Measurements from ENCODE around the gene ACOT6. TPM values are rescaled to one million over a fixed set of nuclear protein-coding genes. Genes with fewer than 3 reads are reported as not detected.

Gene ACOT6
- total and polyA plus RNA-seq, 2 of the 4 experiments (the other 2 are of a cell fraction): not detected

GRCh38 chr14:73607241-73607640 lies 5.1 kb upstream of the ACOT6 start:
- POLR2A ChIA-PET (ENCODE audit: unreplicated experiment): no interaction called here
- no peaks in the 10 kb centered on the region for H3K4me1 ChIP-seq (ENCODE audit: control insufficient read depth, insufficient read depth, low read length)
- CTCF ChIA-PET: no interaction called here

More at GRCh38 chr14:73607241-73607640, 5.1 kb upstream of the ACOT6 start:
- Histone ChIP-seq H4K8ac (ENCODE audit: low read depth in 2 of 2, low read length in 2 of 2) (no peak overlapping the region), H2BK15ac (ENCODE audit: low read depth, low read length) (no peak overlapping the region), H3K56ac (ENCODE audit: extremely low read depth, insufficient read depth, low read length) (no peak overlapping the region), H2BK120ac (ENCODE audit: low read depth, low read length) (no peak overlapping the region), H3K27ac (ENCODE audit: insufficient read depth, low read length) (no peak overlapping the region), H4K91ac (ENCODE audit: insufficient read depth, low read depth, low read length) (no peak overlapping the region), H3K23ac (ENCODE audit: low read depth, low read length) (no peak overlapping the region), H3K4ac (ENCODE audit: low read depth, low read length) (no peak overlapping the region), H2AFZ (replicated peaks; ENCODE audit: low read length, poor library complexity) (no peak overlapping the region), H2AK9ac (replicated peaks; ENCODE audit: low read depth, low read length, poor library complexity) (no peak overlapping the region), H3K27me3 (ENCODE audit: control insufficient read depth, insufficient read depth, low read length) (no peaks in the 10 kb centered on the region; the same call in 1 of the 2 replicates), H4K20me1 (ENCODE audit: insufficient read depth, low read length) (no peaks in the 10 kb centered on the region), H2AK5ac (ENCODE audit: low read depth, low read length) (no peak overlapping the region), H3K4me3 (ENCODE audit: insufficient read depth, low read depth, low read length) (no peak overlapping the region), H3K14ac (replicated peaks; ENCODE audit: low read depth, low read length) (no peak overlapping the region), H3K9ac (ENCODE audit: low read depth, low read length) (no peak overlapping the region), H3K4me2 (ENCODE audit: low read depth, low read length) (no peak overlapping the region), H3K79me1 (ENCODE audit: low read depth in 1 of 2, low read length in 2 of 2) (no peaks in the 10 kb centered on the region), H3K9me1 (ENCODE audit: insufficient read depth, low read length) (no peaks in the 10 kb centered on the region), H3K9me3 (ENCODE audit: control insufficient read depth, insufficient read depth, low read length) (no peaks in the 10 kb centered on the region; the same call in 1 of the 2 replicates), H2BK5ac (ENCODE audit: low read depth, low read length, poor library complexity, severe bottlenecking) (no peak overlapping the region), H4K5ac (ENCODE audit: low read depth, low read length) (no peak overlapping the region), H3K36me3 (ENCODE audit: control insufficient read depth, insufficient read depth, low read length) (no peaks in the 10 kb centered on the region), H2BK20ac (ENCODE audit: low read depth, low read length) (no peak overlapping the region), H3K18ac (ENCODE audit: low read depth, low read length) (no peak overlapping the region)
- no peak for TF ChIP-seq BHLHE40 (IDR thresholded peaks at IDR 0.05; ENCODE audit: low read depth, low read length)
- TF ChIP-seq FOS (IDR thresholded peaks at IDR 0.05; ENCODE audit: low read depth, low read length): no peak
- no peak for TF ChIP-seq CEBPB (IDR thresholded peaks at IDR 0.05; ENCODE audit: low read depth, low read length)
- TF ChIP-seq USF2 (IDR thresholded peaks at IDR 0.05; ENCODE audit: low read depth, low read length): no peak
- no peak for TF ChIP-seq NFE2L2 (IDR thresholded peaks at IDR 0.05; ENCODE audit: low read depth, low read length)
- no peak for TF ChIP-seq SMC3 (IDR thresholded peaks at IDR 0.05; ENCODE audit: low read depth, low read length)
- no peak for TF ChIP-seq CTCF (conservative IDR thresholded peaks at IDR 0.05; ENCODE audit: low read depth, low read length)
- TF ChIP-seq RAD21 (IDR thresholded peaks at IDR 0.05; ENCODE audit: low read length): no peak
- no peak for ATAC-seq (ENCODE audit: low read depth)
- DNase-seq: no peak
- dilution Hi-C loops (cut with HindIII; ENCODE audit: low sequenced_read_pairs, unreplicated experiment) (no loop called here), intact Hi-C loops (cut with micrococcal nuclease) (no loop called here), in situ Hi-C loops (cut with MboI; ENCODE audit: low sequenced_read_pairs) (no loop called here)
- WGBS, 2 experiments (ENCODE audit: extremely low coverage in 2 of 2, insufficient read length in 1 of 2): no CpG with 5 or more reads among the region's 1 CpG
- no TSS peak for BruUV-seq (replicated peaks)

All from IMR-90 (cell line).